Islet of Langerhans (tissue), 1 donor: Measurements from ENCODE around the gene GKN1.
"Not testable (repeated sequence)": the region's sequence is repeated elsewhere in the genome, so short reads cannot be mapped to it uniquely, and the experiment has no call there.

Experiments
- FAIRE-seq: peaks from one replicate; lab custom pipeline; 2011; peaks lifted over from hg19 to GRCh38; lab: Jason Lieb, UNC

GKN1 gene

DNA sequence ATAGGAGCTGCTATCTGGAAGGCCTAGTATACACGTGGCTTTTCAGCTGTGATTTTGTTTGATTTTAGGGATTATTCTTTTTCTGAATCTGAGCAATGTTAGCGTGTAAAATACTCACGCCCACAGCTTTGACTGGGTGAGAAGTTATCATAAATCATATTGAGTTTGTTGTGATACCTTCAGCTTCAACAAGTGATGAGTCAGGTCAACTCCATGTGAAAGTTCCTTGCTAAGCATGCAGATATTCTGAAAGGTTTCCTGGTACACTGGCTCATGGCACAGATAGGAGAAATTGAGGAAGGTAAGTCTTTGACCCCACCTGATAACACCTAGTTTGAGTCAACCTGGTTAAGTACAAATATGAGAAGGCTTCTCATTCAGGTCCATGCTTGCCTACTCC is at the start of gene GKN1:
GKN1 (plus strand) TSS at position 386 of the 400 bp plus-strand sequence. CDS start 42 bp downstream, outside the sequence.
- no peak for FAIRE-seq

DNA sequence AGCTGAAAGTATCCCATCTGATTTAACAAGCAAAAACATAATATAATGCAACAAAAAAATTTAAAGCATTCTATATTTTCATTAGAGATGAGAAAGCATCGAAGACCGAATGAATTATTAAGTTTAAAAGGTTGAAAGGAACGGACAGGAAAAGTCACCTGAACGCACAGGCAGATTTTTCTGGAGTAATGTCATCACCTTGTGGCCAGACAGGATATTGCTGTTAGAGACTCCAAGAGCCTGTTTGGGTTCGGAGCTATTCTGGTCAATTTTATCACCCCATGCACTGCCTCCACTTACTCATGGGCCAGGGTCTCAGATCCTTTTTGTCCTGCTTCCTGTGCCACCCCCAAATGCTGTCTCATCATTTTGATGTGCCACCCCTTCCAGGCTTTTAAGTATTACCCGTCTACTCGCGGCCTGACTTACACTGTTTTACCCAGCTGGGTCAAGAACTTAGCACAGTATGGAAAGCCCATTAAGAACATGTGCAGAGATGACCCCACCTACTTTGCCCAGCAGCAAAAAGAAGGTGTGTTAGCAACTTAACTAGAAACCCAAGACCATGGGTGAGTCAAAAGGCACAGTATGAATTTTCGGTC is 49.0 kb upstream of the GKN1 start:
- peak; percentile 60 for FAIRE-seq

DNA sequence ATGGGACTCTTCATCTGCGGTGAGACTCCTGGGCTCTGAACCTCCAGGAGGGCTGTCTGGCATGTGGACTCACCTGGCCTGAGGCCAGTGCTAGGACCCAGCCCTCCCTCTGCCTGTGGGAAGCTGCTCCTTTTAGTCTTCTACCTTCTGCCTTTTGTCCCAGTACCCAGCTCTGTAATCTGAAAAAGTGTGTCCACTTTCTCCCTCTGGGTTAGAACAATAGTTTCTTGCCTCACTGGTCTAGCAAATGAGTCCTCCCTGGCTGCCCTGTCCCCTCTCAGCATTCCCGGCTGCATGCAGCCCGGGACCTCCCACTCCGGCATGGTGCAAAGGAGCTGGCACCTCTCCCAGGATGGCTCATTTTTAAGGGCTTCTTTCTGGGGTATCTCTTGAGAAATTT is 47.6 kb upstream of the GKN1 start:
- FAIRE-seq, result no peak

- FAIRE-seq, result no peak
Measured at GRCh38 chr2:68931149-68931711, 43.2 kb upstream of the GKN1 start.

DNA sequence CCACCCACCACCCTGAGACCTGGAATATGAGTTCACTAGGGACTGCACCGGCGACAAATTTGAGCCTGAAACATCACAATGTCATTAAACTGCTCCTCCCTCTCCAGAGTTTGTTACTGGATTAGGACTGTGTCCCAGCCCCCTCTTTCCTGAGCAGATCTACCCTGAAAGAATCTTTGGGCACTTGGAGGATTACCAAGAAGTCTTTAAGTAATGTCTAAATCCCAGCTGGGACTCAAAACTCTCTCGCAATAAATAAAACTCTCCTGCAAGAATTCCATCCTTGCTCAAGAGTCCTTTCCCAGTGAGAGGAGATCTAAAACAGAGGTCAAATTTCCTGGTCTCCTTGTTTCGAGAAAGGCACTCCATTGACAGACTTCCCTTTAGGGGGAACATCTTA is 42.6 kb upstream of the GKN1 start:
- FAIRE-seq, result no peak

DNA sequence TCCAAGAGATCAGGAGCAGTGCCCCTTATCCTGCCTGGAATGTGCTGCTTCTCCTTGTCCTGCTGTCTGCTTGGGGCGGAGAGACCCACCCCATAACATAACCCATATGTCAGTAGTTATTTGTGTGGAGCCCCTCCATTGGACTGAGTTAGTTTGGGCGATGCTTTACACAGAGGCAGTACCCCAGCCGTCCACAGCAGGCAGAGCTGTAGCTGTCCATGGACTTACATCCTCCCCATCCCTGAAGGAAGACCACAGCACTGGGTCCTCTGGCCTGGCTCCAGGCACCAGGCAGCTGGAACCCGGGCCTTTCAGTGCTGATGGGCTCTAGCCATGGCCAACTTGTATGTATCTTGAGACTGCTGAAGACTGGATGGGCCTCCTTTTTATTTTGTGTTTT is 42.0 kb upstream of the GKN1 start:
- no peak for FAIRE-seq

DNA sequence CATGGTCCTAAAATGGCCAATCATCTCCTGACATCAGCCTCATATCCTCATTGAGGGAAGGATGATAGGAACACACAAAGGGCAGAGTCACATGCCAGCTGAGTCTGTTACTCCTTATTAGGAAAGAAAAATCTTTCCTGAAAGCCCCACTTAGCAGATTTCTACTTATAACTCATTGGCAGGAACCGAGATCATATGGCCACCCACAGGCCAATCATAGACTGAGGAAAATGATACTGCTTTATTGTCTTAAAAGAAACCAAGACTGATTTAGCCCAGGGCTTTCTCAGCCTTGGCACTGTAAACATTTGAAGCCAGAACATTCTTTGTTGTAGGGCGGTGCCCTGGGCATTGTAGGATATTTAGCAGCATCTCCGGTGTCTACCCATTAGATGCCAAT is 40.4 kb upstream of the GKN1 start:
- FAIRE-seq, result no peak

DNA sequence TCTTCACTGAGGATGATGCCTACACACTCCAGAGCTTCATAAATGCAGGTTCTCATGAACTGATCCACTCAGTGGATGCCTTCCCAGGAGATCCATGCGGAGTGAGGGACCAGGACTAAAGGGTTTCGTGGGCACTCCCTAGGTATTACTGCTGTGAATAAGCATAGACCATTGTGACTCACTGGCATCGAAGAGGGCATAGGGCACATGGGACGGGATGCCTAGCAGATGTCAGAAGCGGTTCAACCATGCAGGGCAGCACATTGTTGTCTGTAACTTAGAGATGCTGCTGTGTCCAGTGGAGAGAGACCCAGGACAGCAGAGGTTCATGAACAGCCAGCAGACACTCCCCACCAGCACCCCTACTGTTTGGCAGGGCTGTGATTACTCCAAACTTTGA is 39.0 kb upstream of the GKN1 start:
- FAIRE-seq, result no peak

DNA sequence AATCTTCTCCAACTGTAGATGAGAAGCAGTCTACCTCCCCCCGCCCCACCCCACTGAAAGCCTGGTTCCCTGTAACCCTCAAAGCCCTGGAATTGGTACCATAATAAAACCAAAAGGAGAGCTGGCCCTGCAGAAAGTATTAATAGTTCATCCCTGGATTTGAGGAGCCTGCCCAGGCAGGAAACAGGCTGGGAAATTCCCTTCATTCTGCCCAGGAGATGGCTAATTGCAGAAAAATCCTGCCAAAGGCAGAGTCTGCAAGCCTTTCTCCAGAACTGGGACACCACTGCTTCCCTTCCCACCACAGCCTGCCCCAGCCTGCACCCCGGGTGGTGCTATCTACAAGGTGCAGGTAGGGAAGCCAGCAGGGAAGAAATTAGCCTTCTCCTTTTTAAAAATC is 38.0 kb upstream of the GKN1 start:
- no peak for FAIRE-seq

GRCh38 chr2:68936889-68937288 is 37.5 kb upstream of the GKN1 start:
- no peak for FAIRE-seq

GRCh38 chr2:68937346-68938055 is 36.9 kb upstream of the GKN1 start:
- FAIRE-seq, result no peak

- no peak for FAIRE-seq
Measured at GRCh38 chr2:68938938-68939337, 35.5 kb upstream of the GKN1 start.

DNA sequence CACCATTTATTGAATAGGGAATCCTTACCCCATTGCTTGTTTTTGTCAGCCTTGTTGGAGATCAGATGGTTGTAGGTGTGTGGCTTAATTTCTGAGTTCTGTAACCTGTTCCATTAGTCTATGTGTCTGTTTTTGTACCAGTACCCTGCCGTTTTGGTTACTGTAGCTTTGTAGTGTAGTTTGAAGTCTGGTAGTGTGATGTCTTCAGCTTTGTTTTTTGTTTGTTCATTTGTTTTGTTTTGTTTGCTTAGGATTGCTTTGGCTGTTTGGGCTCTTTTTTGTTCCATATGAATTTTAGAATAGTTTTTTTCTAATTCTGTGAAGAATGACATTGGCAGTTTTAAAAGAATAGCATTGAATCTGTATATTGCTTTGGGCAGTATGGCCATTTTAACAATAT is 34.5 kb upstream of the GKN1 start:
- FAIRE-seq, result no peak

GRCh38 chr2:68940369-68940768 is 34.1 kb upstream of the GKN1 start:
- FAIRE-seq, result no peak

DNA sequence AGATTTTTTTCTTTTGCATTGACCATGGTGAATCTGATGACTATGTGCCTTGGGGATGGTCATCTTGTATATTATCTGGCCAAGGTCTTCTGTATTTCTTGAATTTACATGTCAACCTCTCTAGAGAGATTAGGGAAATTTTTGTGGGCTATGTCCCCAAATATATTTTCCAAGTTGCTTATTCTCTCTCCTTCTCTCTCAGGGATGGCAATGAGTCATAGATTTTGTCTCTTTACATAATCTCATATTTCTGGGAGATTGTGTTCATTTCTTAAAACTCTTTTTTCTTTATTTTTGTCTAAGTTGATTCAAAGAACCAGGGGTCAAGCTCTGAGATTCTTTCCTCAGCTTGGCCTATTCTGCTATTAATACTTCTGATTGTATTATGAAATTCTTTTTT is 31.6 kb upstream of the GKN1 start:
- FAIRE-seq, result no peak

GRCh38 chr2:68943581-68944568 is 30.6 kb upstream of the GKN1 start:
- peak; percentile 81 for FAIRE-seq

DNA sequence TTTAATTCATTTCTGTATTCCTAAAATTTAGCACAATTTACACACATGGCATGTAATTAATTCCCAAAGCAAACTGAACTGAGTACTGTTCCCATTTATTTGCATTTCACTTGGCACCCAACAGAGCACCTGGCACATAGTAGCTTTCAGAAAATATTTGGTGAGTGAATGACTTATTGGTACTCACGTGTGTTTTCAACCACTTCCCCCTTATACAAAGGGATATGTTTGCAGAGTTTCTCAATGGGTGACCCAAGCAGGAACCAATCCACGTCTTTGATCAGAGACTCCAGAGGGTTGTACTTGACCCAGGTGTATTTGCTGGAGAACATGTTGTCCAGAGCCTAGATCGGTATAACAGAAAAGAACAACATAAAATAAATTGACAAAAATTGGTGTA is 28.3 kb upstream of the GKN1 start:
- no peak for FAIRE-seq

- no peak for FAIRE-seq
Measured at GRCh38 chr2:68948710-68949109, 25.7 kb upstream of the GKN1 start.

DNA sequence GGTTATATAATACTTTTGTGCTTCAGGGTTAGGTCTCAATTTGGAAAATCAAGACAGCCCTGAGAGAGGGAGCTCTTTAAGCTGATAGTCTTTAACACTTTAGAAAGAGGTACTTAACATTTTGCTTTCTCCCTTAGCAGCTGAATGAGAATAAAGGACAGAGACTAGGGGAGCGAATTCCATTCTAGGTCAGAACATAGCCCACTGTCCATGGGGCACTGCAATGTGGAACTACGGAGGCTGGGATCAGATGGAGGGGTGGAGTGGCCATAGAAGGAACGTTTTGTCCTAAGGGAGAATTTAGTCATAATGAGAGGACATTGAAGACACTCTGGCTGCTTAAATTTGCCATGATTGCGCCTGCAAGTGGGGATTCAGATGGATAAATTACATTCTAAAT is 22.5 kb upstream of the GKN1 start:
- no peak for FAIRE-seq

- no peak for FAIRE-seq
Measured at GRCh38 chr2:68952887-68953521, 21.4 kb upstream of the GKN1 start, which contains the start of gene GKN2. TSS of gene GKN2 (minus strand) at chr2:68952893. CDS start at chr2:68952861, 32 bp downstream.

- not testable (repeated sequence) for FAIRE-seq
Measured at GRCh38 chr2:68955432-68955831, 19.0 kb upstream of the GKN1 start.

GRCh38 chr2:68959001-68959400 is 15.4 kb upstream of the GKN1 start:
- FAIRE-seq, result no peak
